ENCODE data around the gene EGFR. TPM values are rescaled to one million over a fixed set of nuclear protein-coding genes. Genes with fewer than 3 reads are reported as not detected.

Gene EGFR
- total and polyA plus RNA-seq, 4 experiments from 2014 or later: not detected

DNA sequence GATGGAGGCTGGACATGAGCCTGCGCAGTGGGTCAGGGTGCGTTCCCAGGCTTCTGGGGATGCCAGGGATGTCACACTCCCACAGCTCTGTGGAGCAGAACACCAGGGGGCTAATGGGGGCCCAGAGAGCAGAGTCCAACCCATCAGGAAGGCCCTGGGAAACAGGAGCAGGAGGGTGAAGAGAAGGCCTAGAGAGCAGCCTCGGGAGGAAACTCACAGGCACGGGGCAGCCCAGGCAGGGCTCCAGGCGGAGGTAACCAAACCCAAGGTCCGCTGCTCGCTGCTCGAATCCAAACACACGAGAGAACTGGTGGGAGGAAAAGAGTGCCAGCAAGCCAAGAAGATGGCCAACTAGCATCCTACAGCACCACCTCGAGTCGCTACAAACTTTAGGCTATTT, 215.6 kb downstream of the EGFR start:
- CTCF ChIA-PET (ENCODE audit: partially characterized antibody): no interaction called here

GRCh38 chr7:55235115-55235514, 216.3 kb downstream of the EGFR start:
- Histone ChIP-seq H3K9me3 (ENCODE audit: control insufficient read depth in 1 of 2, low read length in 2 of 2) (no peaks in the 10 kb centered on the region), H3K4me3 (ENCODE audit: low read length in 2 of 2) (no peak overlapping the region), H3K4me1 (ENCODE audit: insufficient read depth, low read length) (no peaks in the 10 kb centered on the region), H3K27me3 (ENCODE audit: insufficient read depth, low read length) (no peaks in the 10 kb centered on the region), H3K36me3 (ENCODE audit: insufficient read depth, low read length) (no peaks in the 10 kb centered on the region), H3K27ac (ENCODE audit: low read depth, low read length) (no peak overlapping the region)
- Mint-ChIP-seq H3K36me3 (no peaks in the 10 kb centered on the region), H3K27me3 (peaks cover 12 to 20% of the 10 kb centered on the region in 2 donors), H3K27ac (no peak overlapping the region), H3K4me1 (no peaks in the 10 kb centered on the region), H3K4me3 (no peak overlapping the region), H3K9me3 (peaks cover 0 to 6% (median 1%) of the 10 kb centered on the region in 8 donors)
- CTCF ChIA-PET (ENCODE audit: partially characterized antibody): no interaction called here
- no peak for DNase-seq
- intact Hi-C loops (cut with micrococcal nuclease): no loop called here
- POLR2A ChIA-PET (ENCODE audit: partially characterized antibody): no interaction called here

More for the DNA sequence above, 215.6 kb downstream of the EGFR start:
- DNase-seq: no peak
- no peaks in the 10 kb centered on the region for H3K9me3 ChIP-seq (ENCODE audit: control insufficient read depth in 1 of 2, low read length in 2 of 2)
- H3K36me3 ChIP-seq (ENCODE audit: insufficient read depth, low read length): no peaks in the 10 kb centered on the region
- no peaks in the 10 kb centered on the region for H3K4me1 Mint-ChIP-seq
- no peak overlapping the region for H3K27ac Mint-ChIP-seq
- H3K36me3 Mint-ChIP-seq: no peaks in the 10 kb centered on the region
- H3K27me3 Mint-ChIP-seq: peaks cover 13 to 22% of the 10 kb centered on the region in 2 donors
- H3K27me3 ChIP-seq (ENCODE audit: insufficient read depth, low read length): no peaks in the 10 kb centered on the region
- no peaks in the 10 kb centered on the region for H3K4me1 ChIP-seq (ENCODE audit: insufficient read depth, low read length)
- H3K9me3 Mint-ChIP-seq: peaks cover 0 to 13% (median 5%) of the 10 kb centered on the region in 8 donors
- H3K4me3 Mint-ChIP-seq: no peak overlapping the region
- no peak overlapping the region for H3K27ac ChIP-seq (ENCODE audit: low read depth, low read length)
- H3K4me3 ChIP-seq (ENCODE audit: low read length in 2 of 2): no peak overlapping the region
- POLR2A ChIA-PET (ENCODE audit: partially characterized antibody): no interaction called here
- intact Hi-C loops (cut with micrococcal nuclease): no loop called here

DNA sequence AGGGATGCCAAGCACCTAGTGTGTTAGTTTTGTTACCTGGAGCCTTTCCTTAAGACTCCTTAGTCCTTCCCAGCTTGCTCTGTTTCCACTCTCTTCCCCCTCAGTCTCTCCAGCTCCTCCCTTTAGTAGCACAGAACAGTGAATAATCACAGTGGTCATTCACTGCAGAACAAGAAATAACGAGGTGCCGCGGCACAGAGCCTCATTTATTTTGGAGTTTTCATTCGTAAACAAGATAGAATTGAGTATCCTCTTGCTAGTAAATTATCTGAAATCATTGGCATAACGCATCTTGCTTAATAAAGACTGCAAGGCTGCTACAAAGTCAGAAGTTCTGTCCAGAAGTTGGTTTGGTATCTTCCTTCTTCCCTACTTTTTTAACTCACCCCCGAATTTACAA, 217.0 kb downstream of the EGFR start:
- Histone ChIP-seq H3K4me3 (ENCODE audit: low read length in 2 of 2) (no peak overlapping the region), H3K4me1 (ENCODE audit: insufficient read depth, low read length) (no peaks in the 10 kb centered on the region), H3K27me3 (ENCODE audit: insufficient read depth, low read length) (no peaks in the 10 kb centered on the region), H3K36me3 (ENCODE audit: insufficient read depth, low read length) (no peaks in the 10 kb centered on the region), H3K9me3 (ENCODE audit: control insufficient read depth in 1 of 2, low read length in 2 of 2) (no peaks in the 10 kb centered on the region), H3K27ac (ENCODE audit: low read depth, low read length) (no peak overlapping the region)
- H3K4me1 Mint-ChIP-seq: no peaks in the 10 kb centered on the region
- POLR2A ChIA-PET (ENCODE audit: partially characterized antibody): no interaction called here
- intact Hi-C loops (cut with micrococcal nuclease): no loop called here
- H3K27me3 Mint-ChIP-seq: peaks cover 16 to 21% of the 10 kb centered on the region in 2 donors
- H3K27ac Mint-ChIP-seq: no peak overlapping the region
- no peaks in the 10 kb centered on the region for H3K36me3 Mint-ChIP-seq
- CTCF ChIA-PET (ENCODE audit: partially characterized antibody): no interaction called here
- no peak for DNase-seq
- H3K4me3 Mint-ChIP-seq: no peak overlapping the region
- peaks cover 0 to under 1% (median 0%) of the 10 kb centered on the region in 8 donors for H3K9me3 Mint-ChIP-seq

DNA sequence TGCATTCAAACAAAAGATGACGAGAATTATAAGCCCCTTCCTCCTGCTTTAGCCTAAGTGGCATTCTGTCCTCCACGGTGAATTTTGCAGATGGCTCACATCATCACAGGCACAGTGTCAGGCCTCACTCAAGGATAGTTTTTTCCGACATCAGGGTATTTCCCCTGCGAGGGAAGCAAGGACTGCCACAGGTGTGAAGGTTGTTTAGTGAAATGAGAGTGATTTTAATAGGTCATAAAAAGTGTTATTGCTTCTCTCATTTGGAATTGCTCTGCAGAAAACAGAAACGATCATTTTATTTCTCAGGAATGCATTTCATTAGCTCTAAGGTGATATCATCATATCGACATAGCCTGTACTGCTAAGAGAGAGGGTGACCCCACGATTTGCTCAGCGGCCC, 217.7 kb downstream of the EGFR start:
- no peaks in the 10 kb centered on the region for H3K4me1 ChIP-seq (ENCODE audit: insufficient read depth, low read length)
- no peaks in the 10 kb centered on the region for H3K36me3 Mint-ChIP-seq
- CTCF ChIA-PET (ENCODE audit: partially characterized antibody): no interaction called here
- H3K9me3 ChIP-seq (ENCODE audit: control insufficient read depth in 1 of 2, low read length in 2 of 2): no peaks in the 10 kb centered on the region
- H3K4me3 ChIP-seq (ENCODE audit: low read length in 2 of 2): no peak overlapping the region
- H3K27ac Mint-ChIP-seq: no peak overlapping the region
- H3K27me3 ChIP-seq (ENCODE audit: insufficient read depth, low read length): no peaks in the 10 kb centered on the region
- POLR2A ChIA-PET (ENCODE audit: partially characterized antibody): no interaction called here
- intact Hi-C loops (cut with micrococcal nuclease): no loop called here
- H3K27ac ChIP-seq (ENCODE audit: low read depth, low read length): no peak overlapping the region
- H3K9me3 Mint-ChIP-seq: no peaks in the 10 kb centered on the region
- DNase-seq: no peak
- no peak overlapping the region for H3K4me3 Mint-ChIP-seq
- no peaks in the 10 kb centered on the region for H3K4me1 Mint-ChIP-seq
- H3K27me3 Mint-ChIP-seq: peaks cover 18 to 21% of the 10 kb centered on the region in 2 donors
- no peaks in the 10 kb centered on the region for H3K36me3 ChIP-seq (ENCODE audit: insufficient read depth, low read length)

DNA sequence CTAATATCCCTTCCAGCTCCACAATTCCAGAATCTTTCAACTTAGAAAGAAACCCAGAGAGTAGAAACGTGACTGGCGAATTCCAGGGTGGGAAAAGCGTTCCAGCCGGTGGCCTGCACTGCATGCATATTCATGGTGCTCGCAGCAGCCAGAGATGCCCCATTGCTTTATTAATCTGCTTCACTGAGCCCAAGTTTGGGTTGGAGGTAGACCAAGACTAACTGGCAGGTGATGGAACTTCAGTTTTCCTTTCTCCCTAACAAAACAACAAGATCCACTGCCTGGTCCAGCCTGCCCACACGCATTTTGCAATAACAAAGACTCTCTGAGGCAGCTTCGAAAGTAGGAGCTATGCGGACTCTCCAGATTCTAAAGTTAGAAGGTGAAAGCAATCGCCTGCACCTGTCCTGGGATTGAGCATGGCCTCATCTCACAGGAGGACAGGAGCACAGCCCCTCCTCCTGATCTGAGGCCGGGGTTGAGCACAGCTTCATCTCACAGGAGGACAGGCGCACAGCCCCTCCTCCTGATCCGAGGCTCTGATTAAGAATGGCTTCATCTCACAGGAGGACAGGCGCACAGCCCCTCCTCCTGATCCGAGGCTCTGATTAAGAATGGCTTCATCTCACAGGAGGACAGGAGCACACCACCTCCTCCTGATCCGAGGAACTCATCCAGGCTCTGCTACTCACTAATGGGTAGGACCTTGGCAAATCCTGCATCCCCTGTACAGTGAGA, 218.5 kb downstream of the EGFR start:
- intact Hi-C loops (cut with micrococcal nuclease): no loop called here
- no peak for DNase-seq
- no peak overlapping the region for H3K4me3 ChIP-seq (ENCODE audit: low read length in 2 of 2)
- no peaks in the 10 kb centered on the region for H3K9me3 ChIP-seq (ENCODE audit: control insufficient read depth in 1 of 2, low read length in 2 of 2)
- Mint-ChIP-seq H3K27me3 (peaks cover 18 to 24% of the 10 kb centered on the region in 2 donors), H3K4me3 (no peak overlapping the region), H3K9me3 (no peaks in the 10 kb centered on the region), H3K36me3 (no peaks in the 10 kb centered on the region), H3K27ac (no peak overlapping the region), H3K4me1 (no peaks in the 10 kb centered on the region)
- H3K27me3 ChIP-seq (ENCODE audit: insufficient read depth, low read length): no peaks in the 10 kb centered on the region
- H3K27ac ChIP-seq (ENCODE audit: low read depth, low read length): no peak overlapping the region
- no peaks in the 10 kb centered on the region for H3K4me1 ChIP-seq (ENCODE audit: insufficient read depth, low read length)
- H3K36me3 ChIP-seq (ENCODE audit: insufficient read depth, low read length): no peaks in the 10 kb centered on the region
- ChIA-PET POLR2A (ENCODE audit: partially characterized antibody) (no interaction called here), CTCF (ENCODE audit: partially characterized antibody) (interaction anchor here (3.0 kb wide), 1 partner anchor 18 kb away, joined by 13 read pairs; no protein-coding TSS in a partner anchor)

DNA sequence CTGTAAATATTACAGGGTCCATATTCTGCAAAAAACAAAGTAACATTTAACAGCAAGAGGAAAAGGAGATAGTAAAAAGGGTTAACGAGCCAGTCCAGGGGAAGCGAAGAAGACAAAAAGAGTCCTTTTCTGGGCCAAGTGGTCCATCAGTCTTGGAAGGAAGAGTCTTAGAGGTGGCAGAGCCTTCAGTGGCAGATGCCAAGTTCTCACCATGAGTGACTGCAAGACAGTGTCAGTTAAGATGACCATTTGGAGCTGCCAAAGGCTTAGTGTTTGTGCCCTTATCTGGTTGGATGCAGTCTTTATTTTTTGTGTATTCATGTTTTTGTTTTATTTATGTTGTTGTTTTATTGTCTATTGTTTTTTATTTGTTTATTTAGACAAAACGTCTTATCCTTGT, 220.6 kb downstream of the EGFR start:
- Histone ChIP-seq H3K4me1 (ENCODE audit: insufficient read depth, low read length) (no peaks in the 10 kb centered on the region), H3K4me3 (ENCODE audit: low read length in 2 of 2) (no peak overlapping the region), H3K27me3 (ENCODE audit: insufficient read depth, low read length) (no peaks in the 10 kb centered on the region), H3K9me3 (ENCODE audit: control insufficient read depth in 1 of 2, low read length in 2 of 2) (no peaks in the 10 kb centered on the region), H3K36me3 (ENCODE audit: insufficient read depth, low read length) (no peaks in the 10 kb centered on the region), H3K27ac (ENCODE audit: low read depth, low read length) (no peak overlapping the region)
- H3K4me1 Mint-ChIP-seq: no peaks in the 10 kb centered on the region
- H3K27me3 Mint-ChIP-seq: peaks cover 16 to 20% of the 10 kb centered on the region in 2 donors
- no peaks in the 10 kb centered on the region for H3K9me3 Mint-ChIP-seq
- CTCF ChIA-PET (ENCODE audit: partially characterized antibody): interaction anchor here (3.0 kb wide), 1 partner anchor 16 kb away, joined by 13 read pairs; no protein-coding TSS in a partner anchor
- H3K4me3 Mint-ChIP-seq: no peak overlapping the region
- no peak overlapping the region for H3K27ac Mint-ChIP-seq
- intact Hi-C loops (cut with micrococcal nuclease): no loop called here
- DNase-seq: no peak
- H3K36me3 Mint-ChIP-seq: no peaks in the 10 kb centered on the region
- POLR2A ChIA-PET (ENCODE audit: partially characterized antibody): no interaction called here

GRCh38 chr7:55240418-55241142, 221.8 kb downstream of the EGFR start:
- H3K27me3 ChIP-seq (ENCODE audit: insufficient read depth, low read length): no peaks in the 10 kb centered on the region
- H3K36me3 Mint-ChIP-seq: no peaks in the 10 kb centered on the region
- no peak overlapping the region for H3K27ac Mint-ChIP-seq
- peaks cover 13 to 22% of the 10 kb centered on the region in 2 donors for H3K27me3 Mint-ChIP-seq
- H3K4me1 ChIP-seq (ENCODE audit: insufficient read depth, low read length): no peaks in the 10 kb centered on the region
- CTCF ChIA-PET (ENCODE audit: partially characterized antibody): interaction anchor here (1.1 to 3.0 kb wide), 2 partner anchors 12 to 15 kb away, joined by 4 to 13 read pairs; no protein-coding TSS in a partner anchor
- H3K4me3 Mint-ChIP-seq: no peak overlapping the region
- no peak overlapping the region for H3K4me3 ChIP-seq (ENCODE audit: low read length in 2 of 2)
- H3K4me1 Mint-ChIP-seq: no peaks in the 10 kb centered on the region
- intact Hi-C loops (cut with micrococcal nuclease): no loop called here
- H3K27ac ChIP-seq (ENCODE audit: low read depth, low read length): no peak overlapping the region
- H3K9me3 Mint-ChIP-seq: no peaks in the 10 kb centered on the region
- no peaks in the 10 kb centered on the region for H3K9me3 ChIP-seq (ENCODE audit: control insufficient read depth in 1 of 2, low read length in 2 of 2)
- H3K36me3 ChIP-seq (ENCODE audit: insufficient read depth, low read length): no peaks in the 10 kb centered on the region
- no peak for DNase-seq
- POLR2A ChIA-PET (ENCODE audit: partially characterized antibody): no interaction called here

Measured in CD4-positive, alpha-beta memory T cell (primary cell).